Right atrium auricular region (tissue), 2 donors: ENCODE results near the gene PDE2A. TPM values are rescaled to one million over a fixed set of nuclear protein-coding genes. Genes with fewer than 3 reads are reported as not detected.

Experiments used
- DNase-seq: peaks from one replicate; pipeline ENCODE4 v3.0.0-alpha.2; 2019; ENCODE audit warnings: low spot score
- H3K27ac ChIP-seq, 2 donors: fragments of 200-600 bp; sonication (generic); 1 replicate in 1 of 2; 2 replicates in 1 of 2; pipeline ENCODE4 v1.5.1; 2016 to 2019
- H3K27me3 ChIP-seq, 2 donors: fragments of 200-600 bp; sonication (generic); one replicate each; pipeline versions ENCODE4 v1.5.1 to v1.6.0; 2017 to 2019
- H3K36me3 ChIP-seq: fragments of 200-600 bp; sonication (generic); one replicate; pipeline ENCODE4 v1.5.1; 2016
- H3K4me1 ChIP-seq, 2 donors: fragments of 200-600 bp; sonication (generic); one replicate each; pipeline versions ENCODE4 v1.5.1 to v1.6.0; 2017 to 2019
- H3K4me3 ChIP-seq, 2 donors: fragments of 200-600 bp; sonication (generic); 1 replicate in 1 of 2; 2 replicates in 1 of 2; pipeline ENCODE4 v1.5.1; 2017 to 2019; ENCODE audit warnings: mild to moderate bottlenecking in 1 of 2, moderate library complexity in 1 of 2
- H3K9me3 ChIP-seq, 2 donors: fragments of 200-600 bp; sonication (generic); one replicate each; pipeline ENCODE4 v1.5.1; 2019
- total RNA-seq, 2 donors: library from RNA; depleted of rRNA; stranded (reverse); fragments of >200 nt; gene quantifications; one replicate each; pipeline ENCODE4 v1.1.0, GENCODE V29; 2016
- TF ChIP-seq, protein P1 (sequence below), 2 donors: fragments of 200-600 bp; sonication (generic); IDR thresholded peaks; one replicate each; pipeline ENCODE4 v1.5.1; 2019; ENCODE audit warnings: antibody characterized with exemption in 2 of 2

The PDE2A gene
- total RNA-seq, 2 donors from 2014 or later, result 23.1 to 34.2 TPM

DNA sequence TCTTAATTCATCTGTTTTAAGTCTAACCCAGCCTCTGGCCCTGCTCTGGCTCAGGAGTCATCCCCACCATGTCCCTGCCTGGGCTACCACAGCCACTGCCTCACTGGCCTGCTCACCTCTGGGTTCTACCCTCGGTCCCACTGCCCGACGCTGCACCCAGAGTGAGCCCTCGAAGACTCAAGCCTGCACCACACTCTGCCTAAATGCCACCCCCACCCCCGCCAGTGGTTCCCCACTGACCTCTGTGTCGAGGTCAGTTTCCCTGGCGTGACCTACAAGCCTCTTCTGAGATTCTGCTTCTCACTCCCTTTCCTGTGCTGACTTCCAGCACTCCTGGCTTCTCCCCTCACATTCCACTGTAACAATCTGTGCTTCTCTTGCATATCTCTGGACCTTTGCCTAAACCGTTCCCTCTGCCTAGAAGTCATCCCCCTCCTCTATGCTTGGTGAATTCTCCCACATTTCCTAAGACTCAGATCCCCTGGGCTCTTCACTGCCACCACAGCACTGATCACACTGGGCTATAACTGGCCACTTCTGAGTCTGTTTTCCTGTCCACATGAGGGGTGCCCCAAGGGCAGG, 12.5 kb upstream of the PDE2A start:
- Histone ChIP-seq H3K36me3 (peaks cover 60% of the 10 kb centered on the region), H3K4me3 (no peak overlapping the region), H3K9me3 (no peaks in the 10 kb centered on the region), H3K4me1 (peaks cover 0 to 50% of the 10 kb centered on the region in 2 donors), H3K27ac (peak overlapping the region; percentile 50 to 66), H3K27me3 (no peaks in the 10 kb centered on the region)
- no peak for DNase-seq
- TF ChIP-seq, protein P1, sequence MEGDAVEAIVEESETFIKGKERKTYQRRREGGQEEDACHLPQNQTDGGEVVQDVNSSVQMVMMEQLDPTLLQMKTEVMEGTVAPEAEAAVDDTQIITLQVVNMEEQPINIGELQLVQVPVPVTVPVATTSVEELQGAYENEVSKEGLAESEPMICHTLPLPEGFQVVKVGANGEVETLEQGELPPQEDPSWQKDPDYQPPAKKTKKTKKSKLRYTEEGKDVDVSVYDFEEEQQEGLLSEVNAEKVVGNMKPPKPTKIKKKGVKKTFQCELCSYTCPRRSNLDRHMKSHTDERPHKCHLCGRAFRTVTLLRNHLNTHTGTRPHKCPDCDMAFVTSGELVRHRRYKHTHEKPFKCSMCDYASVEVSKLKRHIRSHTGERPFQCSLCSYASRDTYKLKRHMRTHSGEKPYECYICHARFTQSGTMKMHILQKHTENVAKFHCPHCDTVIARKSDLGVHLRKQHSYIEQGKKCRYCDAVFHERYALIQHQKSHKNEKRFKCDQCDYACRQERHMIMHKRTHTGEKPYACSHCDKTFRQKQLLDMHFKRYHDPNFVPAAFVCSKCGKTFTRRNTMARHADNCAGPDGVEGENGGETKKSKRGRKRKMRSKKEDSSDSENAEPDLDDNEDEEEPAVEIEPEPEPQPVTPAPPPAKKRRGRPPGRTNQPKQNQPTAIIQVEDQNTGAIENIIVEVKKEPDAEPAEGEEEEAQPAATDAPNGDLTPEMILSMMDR (IDR thresholded peaks at IDR 0.05), result no peak

DNA sequence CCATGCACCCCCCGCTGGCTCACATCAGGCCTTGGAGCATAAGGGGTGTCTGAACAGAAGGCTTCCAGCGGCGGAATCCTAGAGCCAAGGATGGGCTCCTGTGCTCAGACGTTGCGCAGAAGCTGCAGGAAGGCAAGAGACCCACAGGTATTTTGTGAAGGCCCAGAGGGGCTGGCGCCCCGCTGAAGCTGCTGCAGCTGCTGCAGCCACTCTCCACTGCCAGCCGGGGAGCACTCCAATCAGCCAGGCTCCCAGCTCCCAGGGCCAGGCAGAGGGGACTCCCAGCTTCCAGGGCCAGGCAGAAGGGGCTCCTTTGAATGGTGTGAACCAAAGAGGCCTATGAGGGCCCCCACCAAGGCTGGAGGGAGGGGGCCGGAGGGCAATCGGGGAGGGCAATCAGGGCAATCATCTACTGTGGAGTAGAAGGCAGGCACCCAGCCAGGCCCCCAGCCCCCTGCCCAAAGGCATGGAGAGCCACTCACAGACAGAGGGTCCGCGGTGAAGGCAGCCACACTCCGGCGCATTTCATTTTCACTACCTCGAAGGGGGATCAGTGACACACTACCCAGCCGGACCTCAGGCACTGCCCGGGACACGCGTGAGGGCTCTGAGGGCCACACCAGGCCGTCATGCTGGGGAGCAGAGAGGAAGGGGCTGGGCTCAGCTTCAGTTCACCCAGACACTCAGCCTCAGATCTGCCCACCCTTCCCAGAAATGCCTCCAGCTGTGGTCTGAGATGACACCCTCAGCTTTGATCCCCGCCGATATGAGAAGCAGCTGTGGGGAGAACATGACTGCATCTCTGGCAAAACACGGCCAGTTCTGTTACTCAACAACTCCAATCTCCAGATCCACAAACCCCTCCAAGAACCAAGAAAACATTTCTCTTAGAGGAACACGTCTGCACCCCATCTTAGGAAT, 11.6 kb upstream of the PDE2A start:
- TF ChIP-seq, protein P1 (IDR thresholded peaks at IDR 0.05), result no peak
- Histone ChIP-seq H3K4me3 (no peak overlapping the region), H3K9me3 (no peaks in the 10 kb centered on the region), H3K27me3 (no peaks in the 10 kb centered on the region), H3K4me1 (peaks cover 0 to 45% of the 10 kb centered on the region in 2 donors), H3K36me3 (peaks cover 51% of the 10 kb centered on the region), H3K27ac (peak overlapping the region; percentile 50 to 66)
- DNase-seq, result peak; percentile 69

DNA sequence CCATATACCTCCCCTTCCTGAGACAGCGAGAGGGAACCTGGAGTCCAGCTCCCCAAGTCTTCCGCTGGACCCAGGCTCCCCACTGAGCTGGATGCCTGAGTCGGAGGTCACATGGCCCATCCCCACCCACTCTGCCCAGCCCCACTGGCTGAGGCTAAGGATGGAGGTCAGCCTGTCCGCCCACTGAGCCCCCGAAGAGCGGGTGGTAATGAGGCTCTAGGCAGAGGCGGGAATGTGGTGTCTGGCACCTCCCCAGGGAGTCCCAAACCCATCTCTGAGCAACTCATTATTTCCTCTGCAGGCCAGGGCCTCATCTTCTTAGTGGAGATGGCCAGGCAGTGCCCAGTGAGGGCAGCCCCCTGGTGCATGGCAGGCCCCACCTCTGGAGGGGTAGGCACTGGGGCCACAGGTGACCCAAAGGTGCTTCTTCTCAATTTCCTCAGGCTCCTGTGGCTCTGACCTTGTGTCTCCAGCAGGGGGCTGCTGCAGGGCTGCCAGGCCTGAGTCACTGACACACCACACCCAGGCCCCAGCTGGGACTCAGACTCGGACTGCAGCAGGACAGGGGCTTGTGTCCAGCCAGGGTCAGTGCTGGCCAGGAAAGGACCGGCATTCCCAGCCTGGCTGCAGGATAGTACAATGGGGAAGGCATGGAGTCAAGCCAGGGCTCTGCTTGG, 10.2 kb upstream of the PDE2A start:
- Histone ChIP-seq H3K9me3 (no peaks in the 10 kb centered on the region), H3K27me3 (no peaks in the 10 kb centered on the region), H3K36me3 (peaks cover 37% of the 10 kb centered on the region), H3K27ac (peak overlapping the region; percentile 3 to 66), H3K4me3 (no peak overlapping the region), H3K4me1 (peaks cover 0 to 34% of the 10 kb centered on the region in 2 donors)
- TF ChIP-seq, protein P1 (IDR thresholded peaks at IDR 0.05), result peak; percentile 40 to 60
- peak; percentile 89 for DNase-seq

DNA sequence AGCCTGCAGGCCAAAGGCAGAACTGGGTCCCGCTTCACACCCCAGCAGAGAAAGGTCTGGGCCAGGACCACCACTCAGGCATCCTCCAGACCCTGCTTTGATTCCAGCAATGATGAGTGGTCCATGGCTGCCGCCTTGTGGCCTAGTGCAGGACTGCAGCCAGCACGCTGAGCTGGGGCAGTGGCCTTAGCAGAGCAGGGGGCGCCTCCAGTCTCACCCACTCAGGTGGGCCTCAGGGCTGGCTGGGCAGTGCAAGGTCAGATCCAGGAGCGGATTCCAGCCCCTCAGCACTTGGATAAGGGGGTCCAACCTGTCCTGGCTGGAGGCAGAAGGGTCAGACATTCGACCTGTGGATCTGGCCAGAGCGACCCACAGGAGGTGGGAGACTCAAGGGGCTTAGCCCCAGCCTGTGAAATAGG, 9.6 kb upstream of the PDE2A start:
- Histone ChIP-seq H3K9me3 (no peaks in the 10 kb centered on the region), H3K4me1 (peaks cover 0 to 32% of the 10 kb centered on the region in 2 donors), H3K27ac (peak overlapping the region; percentile 3 to 19), H3K4me3 (no peak overlapping the region), H3K36me3 (peaks cover 31% of the 10 kb centered on the region), H3K27me3 (no peaks in the 10 kb centered on the region)
- peak; percentile 78 for DNase-seq
- TF ChIP-seq, protein P1 (IDR thresholded peaks at IDR 0.05), result peak; percentile 87 to 96

DNA sequence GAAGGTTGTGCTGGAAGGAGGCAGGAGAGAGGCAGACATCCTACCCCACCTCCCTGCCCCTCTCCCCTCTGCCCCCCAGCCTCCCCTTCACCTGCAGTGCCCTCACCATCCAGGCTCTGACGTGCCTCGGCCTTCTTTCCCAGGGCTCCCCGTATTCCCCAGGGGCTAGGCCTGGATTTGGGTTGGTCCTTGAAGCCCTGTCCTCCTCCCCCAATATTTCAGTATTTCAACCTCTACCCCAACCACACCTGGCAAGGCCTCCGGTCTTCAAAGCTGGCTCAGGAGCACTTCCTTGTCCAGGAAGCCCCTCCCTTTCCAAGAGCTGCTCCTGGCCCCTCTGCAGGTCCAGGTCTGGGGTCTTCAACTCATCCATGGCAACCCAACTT, 8.6 kb upstream of the PDE2A start:
- TF ChIP-seq, protein P1 (IDR thresholded peaks at IDR 0.05), result no peak
- Histone ChIP-seq H3K4me3 (no peak overlapping the region), H3K36me3 (peaks cover 22% of the 10 kb centered on the region), H3K4me1 (peaks cover 0 to 32% of the 10 kb centered on the region in 2 donors), H3K27me3 (no peaks in the 10 kb centered on the region), H3K27ac (no peak overlapping the region), H3K9me3 (no peaks in the 10 kb centered on the region)
- no peak for DNase-seq
